Subcutaneous adipose tissue (tissue), 4 donors: ENCODE results near the gene FUCA2. TPM values are rescaled to one million over a fixed set of nuclear protein-coding genes. Genes with fewer than 3 reads are reported as not detected.

Source experiments
- total RNA-seq, 4 donors: library from RNA; depleted of rRNA; stranded (reverse); fragments of >200 nt; gene quantifications; one replicate each; pipeline ENCODE4 v1.1.0, GENCODE V29; 2016
- TF ChIP-seq, protein P1 (sequence below): fragments of 450-650 bp; IDR thresholded peaks from one replicate; pipeline ENCODE4 v1.5.1; 2016; ENCODE audit warnings: low read depth, mild to moderate bottlenecking, control low read depth, antibody characterized with exemption, moderate library complexity

FUCA2 gene
- total RNA-seq, 4 donors from 2014 or later, result 30.3 to 46.9 (median 38.7) TPM

- TF ChIP-seq, protein P1, sequence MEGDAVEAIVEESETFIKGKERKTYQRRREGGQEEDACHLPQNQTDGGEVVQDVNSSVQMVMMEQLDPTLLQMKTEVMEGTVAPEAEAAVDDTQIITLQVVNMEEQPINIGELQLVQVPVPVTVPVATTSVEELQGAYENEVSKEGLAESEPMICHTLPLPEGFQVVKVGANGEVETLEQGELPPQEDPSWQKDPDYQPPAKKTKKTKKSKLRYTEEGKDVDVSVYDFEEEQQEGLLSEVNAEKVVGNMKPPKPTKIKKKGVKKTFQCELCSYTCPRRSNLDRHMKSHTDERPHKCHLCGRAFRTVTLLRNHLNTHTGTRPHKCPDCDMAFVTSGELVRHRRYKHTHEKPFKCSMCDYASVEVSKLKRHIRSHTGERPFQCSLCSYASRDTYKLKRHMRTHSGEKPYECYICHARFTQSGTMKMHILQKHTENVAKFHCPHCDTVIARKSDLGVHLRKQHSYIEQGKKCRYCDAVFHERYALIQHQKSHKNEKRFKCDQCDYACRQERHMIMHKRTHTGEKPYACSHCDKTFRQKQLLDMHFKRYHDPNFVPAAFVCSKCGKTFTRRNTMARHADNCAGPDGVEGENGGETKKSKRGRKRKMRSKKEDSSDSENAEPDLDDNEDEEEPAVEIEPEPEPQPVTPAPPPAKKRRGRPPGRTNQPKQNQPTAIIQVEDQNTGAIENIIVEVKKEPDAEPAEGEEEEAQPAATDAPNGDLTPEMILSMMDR, result no peak
Observed at GRCh38 chr6:143542888-143543287, 31.4 kb upstream of the FUCA2 start.

- TF ChIP-seq, protein P1, result no peak
Observed at GRCh38 chr6:143540192-143540591, 28.7 kb upstream of the FUCA2 start.

GRCh38 chr6:143539734-143540133, 28.2 kb upstream of the FUCA2 start:
- TF ChIP-seq, protein P1, result no peak

DNA sequence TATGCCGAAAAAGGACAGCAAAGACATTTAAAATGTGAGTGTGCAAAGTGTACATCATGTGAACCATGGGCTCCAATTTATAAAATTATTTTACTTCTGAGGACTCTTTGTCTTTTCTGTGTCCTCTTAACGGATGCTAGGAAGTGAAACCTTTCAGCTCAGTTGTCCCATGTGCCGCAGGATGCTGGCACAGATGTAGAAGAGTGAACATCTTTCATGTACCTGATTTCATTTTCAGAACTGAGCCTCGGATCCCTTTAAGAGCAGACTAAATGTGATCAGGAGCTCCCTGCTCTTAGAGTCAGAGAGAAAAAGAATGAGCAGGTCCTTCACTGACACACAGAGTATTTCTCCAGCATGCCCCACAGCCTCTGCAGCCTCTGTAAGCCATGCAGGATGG, 27.6 kb upstream of the FUCA2 start:
- TF ChIP-seq, protein P1, result no peak

GRCh38 chr6:143538374-143538773, 26.9 kb upstream of the FUCA2 start:
- TF ChIP-seq, protein P1, result no peak

GRCh38 chr6:143536866-143537691, 25.6 kb upstream of the FUCA2 start:
- TF ChIP-seq, protein P1, result no peak

- TF ChIP-seq, protein P1, result no peak
Observed at GRCh38 chr6:143536461-143536865, 24.9 kb upstream of the FUCA2 start.
